GM23338 (cell line): ENCODE measurements around the gene MT1E. TPM values are rescaled to one million over a fixed set of nuclear protein-coding genes. Genes with fewer than 3 reads are reported as not detected.

Experiments
- ATAC-seq: fragments of 200-7000 bp; cut with Tn5 transposase; 3 replicates; pipeline ENCODE4 v1.9.1; 2020
- DNase-seq: peaks from one replicate; pipeline ENCODE4 v3.0.0-alpha.2; 2015; ENCODE audit warnings: low spot score
- H2AFZ ChIP-seq: fragments of 200-600 bp; sonication (generic); 2 replicates; pipeline ENCODE4 v1.8.0; 2016; ENCODE audit warnings: antibody characterized with exemption, mild to moderate bottlenecking, moderate library complexity
- H3F3A ChIP-seq: fragments of 200-600 bp; sonication (generic); replicated peaks from 2 replicates; pipeline ENCODE4 v1.8.0; 2017; ENCODE audit warnings: antibody characterized with exemption, mixed run types, low read depth
- H3K27ac ChIP-seq: fragments of 200-600 bp; sonication (generic); 2 replicates; pipeline ENCODE4 v1.6.1; 2016; ENCODE audit warnings: low read depth
- H3K27me3 ChIP-seq: fragments of 200-600 bp; sonication (generic); 2 replicates; pipeline ENCODE4 v1.8.0; 2016; ENCODE audit warnings: mild to moderate bottlenecking, mixed run types, moderate library complexity; ENCODE audit not compliant: insufficient read depth
- H3K36me3 ChIP-seq: fragments of 200-600 bp; sonication (generic); 2 replicates; pipeline ENCODE4 v1.8.0; 2016; ENCODE audit warnings: mild to moderate bottlenecking; ENCODE audit not compliant: insufficient read depth
- H3K4me1 ChIP-seq: fragments of 200-600 bp; sonication (generic); 2 replicates; pipeline ENCODE4 v1.8.0; 2016; ENCODE audit warnings: mild to moderate bottlenecking, moderate library complexity; ENCODE audit not compliant: insufficient read depth
- H3K4me2 ChIP-seq: fragments of 200-600 bp; sonication (generic); 2 replicates; pipeline ENCODE4 v1.7.1; 2017; ENCODE audit warnings: mixed run types
- H3K4me3 ChIP-seq: fragments of 200-600 bp; sonication (generic); 2 replicates; pipeline ENCODE4 v1.6.1; 2016; ENCODE audit warnings: mixed run types
- H3K79me2 ChIP-seq: fragments of 200-600 bp; sonication (generic); replicated peaks from 2 replicates; pipeline ENCODE4 v1.8.0; 2017; ENCODE audit warnings: mild to moderate bottlenecking; ENCODE audit not compliant: insufficient read depth
- H3K9me2 ChIP-seq: fragments of 200-600 bp; sonication (generic); 2 replicates; pipeline ENCODE4 v1.8.0; 2017; ENCODE audit not compliant: insufficient read depth
- H4K20me1 ChIP-seq: fragments of 200-600 bp; sonication (generic); replicated peaks from 2 replicates; pipeline ENCODE4 v1.8.0; 2017; ENCODE audit warnings: mild to moderate bottlenecking; ENCODE audit not compliant: insufficient read depth
- H3K27ac Mint-ChIP-seq: 2 replicates; pipeline ENCODE4 v1.8.0; 2020; ENCODE audit warnings: inconsistent platforms, mild to moderate bottlenecking, moderate library complexity, mixed read lengths
- H3K27me3 Mint-ChIP-seq: 3 replicates; pipeline ENCODE4 v1.8.0; 2022; ENCODE audit warnings: low read depth, mild to moderate bottlenecking, moderate library complexity, mixed read lengths, inconsistent platforms; ENCODE audit not compliant: insufficient read depth, poor library complexity
- H3K36me3 Mint-ChIP-seq: 3 replicates; pipeline ENCODE4 v1.8.0; 2021; ENCODE audit warnings: low read depth, mild to moderate bottlenecking, inconsistent platforms, moderate library complexity, mixed read lengths
- H3K4me1 Mint-ChIP-seq: 3 replicates; pipeline ENCODE4 v1.8.0; 2020; ENCODE audit warnings: mild to moderate bottlenecking, inconsistent platforms, mixed read lengths
- H3K4me3 Mint-ChIP-seq: 3 replicates; pipeline ENCODE4 v1.8.0; 2021; ENCODE audit warnings: moderate library complexity, mild to moderate bottlenecking, inconsistent platforms, mixed read lengths
- H3K9me3 Mint-ChIP-seq: 3 replicates; pipeline ENCODE4 v1.8.0; 2020; ENCODE audit warnings: moderate library complexity, mild to moderate bottlenecking, inconsistent platforms, mixed read lengths
- CREB1 ChIP-seq: fragments of 250-450 bp; sonication (Bioruptor Pico); IDR thresholded peaks from 2 replicates; pipeline ENCODE4 v1.5.0; 2020; ENCODE audit warnings: low read depth, mild to moderate bottlenecking, moderate library complexity
- CTCF ChIP-seq, 2 experiments: fragments of 200-600 bp in 1 of 2; sonication (generic) in 1 of 2; conservative IDR thresholded peaks; 2 replicates each; pipeline versions ENCODE4 v1.5.1 to v1.6.1; 2016 to 2017; ENCODE audit warnings: antibody characterized with exemption in 2 of 2, low read depth in 2 of 2, mild to moderate bottlenecking in 2 of 2, moderate library complexity in 1 of 2
- ETS1 ChIP-seq: IDR thresholded peaks from 2 replicates; pipeline ENCODE4 v1.6.1; 2016; ENCODE audit warnings: antibody characterized with exemption
- EZH2 ChIP-seq: fragments of 200-600 bp; sonication (generic); IDR thresholded peaks from one replicate; pipeline ENCODE4 v1.8.0; 2017; ENCODE audit warnings: antibody characterized with exemption, mild to moderate bottlenecking, low read depth; ENCODE audit not compliant: unreplicated experiment
- EZH2phosphoT487 ChIP-seq: fragments of 200-600 bp; sonication (generic); IDR thresholded peaks from one replicate; pipeline ENCODE4 v1.8.1; 2018; ENCODE audit warnings: antibody characterized with exemption; ENCODE audit not compliant: unreplicated experiment
- JUNB ChIP-seq: IDR thresholded peaks from one replicate; pipeline ENCODE4 v1.6.1; 2016; ENCODE audit warnings: antibody characterized with exemption; ENCODE audit not compliant: unreplicated experiment
- POLR2AphosphoS5 ChIP-seq: IDR thresholded peaks from 2 replicates; pipeline ENCODE4 v1.6.1; 2016; ENCODE audit warnings: antibody characterized with exemption, low read depth
- REST ChIP-seq: IDR thresholded peaks from one replicate; pipeline ENCODE4 v1.6.1; 2018; ENCODE audit warnings: antibody characterized with exemption; ENCODE audit not compliant: unreplicated experiment
- ZNF114 ChIP-seq: fragments of 250-450 bp; sonication (Bioruptor Pico); IDR thresholded peaks from 2 replicates; pipeline ENCODE4 v1.5.0; 2020; ENCODE audit warnings: mild to moderate bottlenecking, moderate library complexity
- polyA plus RNA-seq: library from polyadenylated mRNA; unstranded; fragments of >200 nt; fragmentation: Nextera tagmentation; extraction: Ambion mirVana; gene quantifications from 2 replicates; pipeline ENCODE4 v1.2.1, GENCODE V29; 2016
- total RNA-seq: library from RNA; depleted of rRNA; stranded (reverse); fragments of >200 nt; shearing (Covaris generic); gene quantifications from 2 replicates; pipeline ENCODE4 v1.2.3, GENCODE V29; 2014

Gene MT1E
- total and polyA plus RNA-seq, 2 experiments from 2014 or later: 31.0 to 121 TPM

GRCh38 chr16:56631832-56632155 lies 6.2 kb downstream of the MT1E start (continued):
- no peak for TF ChIP-seq REST
- TF ChIP-seq CTCF (conservative IDR thresholded peaks at IDR 0.05; ENCODE audit: low read depth in 2 of 2): no peak

GRCh38 chr16:56632156-56632847 lies 6.7 kb downstream of the MT1E start, which contains the start of gene MT1M:
MT1M (plus strand) TSS chr16:56632659; CDS start chr16:56632732, 73 bp downstream.
- no peaks in the 10 kb centered on the region for H3K36me3 ChIP-seq
- Mint-ChIP-seq H3K9me3 (no peaks in the 10 kb centered on the region; the same call in 2 of the 3 replicates), H3K4me1 (peaks cover 21% of the 10 kb centered on the region), H3K27me3 (peaks cover 100% of the 10 kb centered on the region), H3K4me3 (peak within 1 kb of the TSS; percentile 76), H3K36me3 (peaks cover under 1% of the 10 kb centered on the region; the same call in 2 of the 3 replicates), H3K27ac (no peak within 1 kb of the TSS)
- ATAC-seq: peak; percentile 69
- peaks cover 19% of the 10 kb centered on the region for H4K20me1 ChIP-seq
- peak; percentile 74 for DNase-seq
- peaks cover 100% of the 10 kb centered on the region for H3K27me3 ChIP-seq
- no peaks in the 10 kb centered on the region for H3K79me2 ChIP-seq
- peaks cover 4% of the 10 kb centered on the region; the same call in 1 of the 2 replicates for H3F3A ChIP-seq
- TF ChIP-seq JUNB (no peak), EZH2phosphoT487 (peak; percentile 65), EZH2 (peak; percentile 98), ETS1 (no peak), POLR2AphosphoS5 (no peak), REST (no peak), CTCF (conservative IDR thresholded peaks at IDR 0.05; ENCODE audit: low read depth in 2 of 2) (no peak), ZNF114 (CRISPR knock-in tag) (no peak), CREB1 (CRISPR knock-in tag) (no peak)
- peak within 1 kb of the TSS; percentile 72; the same call in 1 of the 2 replicates for H2AFZ ChIP-seq
- H3K9me2 ChIP-seq: no peaks in the 10 kb centered on the region
- peaks cover 14% of the 10 kb centered on the region; the same call in 1 of the 2 replicates for H3K4me1 ChIP-seq
- H3K27ac ChIP-seq: no peak within 1 kb of the TSS
- H3K4me3 ChIP-seq: peak within 1 kb of the TSS; percentile 60
- H3K4me2 ChIP-seq: peak within 1 kb of the TSS; percentile 85
